ENCODE measurements around the gene IL1A.

The IL1A gene

GRCh38 chr2:112830682-112831512 is 46.6 kb upstream of the IL1A start:
- no peak overlapping the region for H3K4me3 ChIP-seq (ENCODE audit: low read depth, low read length)
- no peak for TF ChIP-seq CTCF (IDR thresholded peaks at IDR 0.05; ENCODE audit: low read depth, low read length)
- no peak for DNase-seq (ENCODE audit: low read depth, low spot score)
- in situ Hi-C loops (cut with HindIII; ENCODE audit: low sequenced_read_pairs) = no loop called here

GRCh38 chr2:112829961-112830681 is 45.8 kb upstream of the IL1A start:
- H3K4me3 ChIP-seq (ENCODE audit: low read depth, low read length) = no peak overlapping the region
- no peak for DNase-seq (ENCODE audit: low read depth, low spot score)
- in situ Hi-C loops (cut with HindIII; ENCODE audit: low sequenced_read_pairs) = no loop called here
- no peak for TF ChIP-seq CTCF (IDR thresholded peaks at IDR 0.05; ENCODE audit: low read depth, low read length)

GRCh38 chr2:112829101-112829960 is 45.0 kb upstream of the IL1A start:
- in situ Hi-C loops (cut with HindIII; ENCODE audit: low sequenced_read_pairs) = no loop called here
- no peak for TF ChIP-seq CTCF (IDR thresholded peaks at IDR 0.05; ENCODE audit: low read depth, low read length)
- H3K4me3 ChIP-seq (ENCODE audit: low read depth, low read length) = no peak overlapping the region

GRCh38 chr2:112828251-112828691 is 44.0 kb upstream of the IL1A start:
- no peak for TF ChIP-seq CTCF (IDR thresholded peaks at IDR 0.05; ENCODE audit: low read depth, low read length)
- H3K4me3 ChIP-seq (ENCODE audit: low read depth, low read length) = no peak overlapping the region
- in situ Hi-C loops (cut with HindIII; ENCODE audit: low sequenced_read_pairs) = no loop called here

More at GRCh38 chr2:112829101-112829960, 45.0 kb upstream of the IL1A start:
- no peak for DNase-seq (ENCODE audit: low read depth, low spot score)

GRCh38 chr2:112827604-112828185 is 43.4 kb upstream of the IL1A start:
- in situ Hi-C loops (cut with HindIII; ENCODE audit: low sequenced_read_pairs) = no loop called here
- no peak overlapping the region for H3K4me3 ChIP-seq (ENCODE audit: low read depth, low read length)
- no peak for TF ChIP-seq CTCF (IDR thresholded peaks at IDR 0.05; ENCODE audit: low read depth, low read length)
- DNase-seq (ENCODE audit: low read depth, low spot score) = no peak

More at GRCh38 chr2:112828251-112828691, 44.0 kb upstream of the IL1A start:
- DNase-seq (ENCODE audit: low read depth, low spot score) = no peak

- no peak overlapping the region for H3K4me3 ChIP-seq (ENCODE audit: low read depth, low read length)
Observed at GRCh38 chr2:112827009-112827408, 42.7 kb upstream of the IL1A start.

More at GRCh38 chr2:112827009-112827408, 42.7 kb upstream of the IL1A start:
- no peak for DNase-seq (ENCODE audit: low read depth, low spot score)
- in situ Hi-C loops (cut with HindIII; ENCODE audit: low sequenced_read_pairs) = no loop called here
- no peak for TF ChIP-seq CTCF (IDR thresholded peaks at IDR 0.05; ENCODE audit: low read depth, low read length)

Data from astrocyte of the spinal cord (primary cell).